ENCODE results near the gene TXLNA.

Gene TXLNA

GRCh38 chr1:32220746-32221580 is 41.5 kb downstream of the TXLNA start:
- Histone ChIP-seq H3K9ac (ENCODE audit: low read length) (peak overlapping the region; percentile 86), H3K27ac (ENCODE audit: low read length) (no peak overlapping the region), H3K27me3 (ENCODE audit: control insufficient read depth, insufficient read depth, low read length) (no peaks in the 10 kb centered on the region), H3K4me1 (ENCODE audit: control insufficient read depth, low read depth, low read length) (no peaks in the 10 kb centered on the region), H3K4me3 (ENCODE audit: low read length) (peak overlapping the region; percentile 88), H3K36me3 (ENCODE audit: control insufficient read depth, low read depth, low read length) (peaks cover 12% of the 10 kb centered on the region), H3K9me3 (ENCODE audit: control insufficient read depth, low read depth, low read length) (no peaks in the 10 kb centered on the region)

GRCh38 chr1:32221581-32221979 is 42.1 kb downstream of the TXLNA start:
- Histone ChIP-seq H3K4me1 (ENCODE audit: control insufficient read depth, low read depth, low read length) (no peaks in the 10 kb centered on the region), H3K9me3 (ENCODE audit: control insufficient read depth, low read depth, low read length) (no peaks in the 10 kb centered on the region), H3K36me3 (ENCODE audit: control insufficient read depth, low read depth, low read length) (peaks cover 16% of the 10 kb centered on the region), H3K27ac (ENCODE audit: low read length) (no peak overlapping the region), H3K9ac (ENCODE audit: low read length) (peak overlapping the region; percentile 86), H3K27me3 (ENCODE audit: control insufficient read depth, insufficient read depth, low read length) (no peaks in the 10 kb centered on the region), H3K4me3 (ENCODE audit: low read length) (peak overlapping the region; percentile 88)

GRCh38 chr1:32221980-32222755 is 42.7 kb downstream of the TXLNA start, which contains the start of the genes EIF3I and TMEM234:
Gene EIF3I, plus strand, starts transcription at chr1:32222407. Its CDS starts 35 bp downstream, at chr1:32222442.
Gene TMEM234, minus strand, starts transcription at chr1:32222353. Its CDS starts 31 bp downstream, at chr1:32222322.
- peak within 1 kb of the TSS; percentile 86 for H3K9ac ChIP-seq (ENCODE audit: low read length)
- peaks cover 16% of the 10 kb centered on the region for H3K36me3 ChIP-seq (ENCODE audit: control insufficient read depth, low read depth, low read length)
- H3K4me1 ChIP-seq (ENCODE audit: control insufficient read depth, low read depth, low read length) = no peaks in the 10 kb centered on the region
- peak within 1 kb of the TSS; percentile 61 for H3K27ac ChIP-seq (ENCODE audit: low read length)
- H3K4me3 ChIP-seq (ENCODE audit: low read length) = peak within 1 kb of the TSS; percentile 88
- no peaks in the 10 kb centered on the region for H3K9me3 ChIP-seq (ENCODE audit: control insufficient read depth, low read depth, low read length)
- H3K27me3 ChIP-seq (ENCODE audit: control insufficient read depth, insufficient read depth, low read length) = no peaks in the 10 kb centered on the region

GRCh38 chr1:32223683-32224082 is 44.2 kb downstream of the TXLNA start:
- Histone ChIP-seq H3K9me3 (ENCODE audit: control insufficient read depth, low read depth, low read length) (no peaks in the 10 kb centered on the region), H3K4me1 (ENCODE audit: control insufficient read depth, low read depth, low read length) (no peaks in the 10 kb centered on the region), H3K27me3 (ENCODE audit: control insufficient read depth, insufficient read depth, low read length) (no peaks in the 10 kb centered on the region), H3K36me3 (ENCODE audit: control insufficient read depth, low read depth, low read length) (peaks cover 31% of the 10 kb centered on the region), H3K9ac (ENCODE audit: low read length) (no peak overlapping the region), H3K27ac (ENCODE audit: low read length) (no peak overlapping the region), H3K4me3 (ENCODE audit: low read length) (no peak overlapping the region)

- Histone ChIP-seq H3K4me3 (ENCODE audit: low read length) (no peak overlapping the region), H3K36me3 (ENCODE audit: control insufficient read depth, low read depth, low read length) (peaks cover 37% of the 10 kb centered on the region), H3K9ac (ENCODE audit: low read length) (no peak overlapping the region), H3K27me3 (ENCODE audit: control insufficient read depth, insufficient read depth, low read length) (no peaks in the 10 kb centered on the region), H3K9me3 (ENCODE audit: control insufficient read depth, low read depth, low read length) (no peaks in the 10 kb centered on the region), H3K4me1 (ENCODE audit: control insufficient read depth, low read depth, low read length) (no peaks in the 10 kb centered on the region), H3K27ac (ENCODE audit: low read length) (no peak overlapping the region)
Observed at GRCh38 chr1:32224285-32224684, 44.8 kb downstream of the TXLNA start.

GRCh38 chr1:32228771-32229170 is 49.3 kb downstream of the TXLNA start:
- Histone ChIP-seq H3K27ac (ENCODE audit: low read length) (no peak overlapping the region), H3K27me3 (ENCODE audit: control insufficient read depth, insufficient read depth, low read length) (no peaks in the 10 kb centered on the region), H3K36me3 (ENCODE audit: control insufficient read depth, low read depth, low read length) (peaks cover 57% of the 10 kb centered on the region), H3K4me1 (ENCODE audit: control insufficient read depth, low read depth, low read length) (no peaks in the 10 kb centered on the region), H3K9ac (ENCODE audit: low read length) (no peak overlapping the region), H3K9me3 (ENCODE audit: control insufficient read depth, low read depth, low read length) (no peaks in the 10 kb centered on the region), H3K4me3 (ENCODE audit: low read length) (no peak overlapping the region)

- Histone ChIP-seq H3K9ac (ENCODE audit: low read length) (no peak overlapping the region), H3K9me3 (ENCODE audit: control insufficient read depth, low read depth, low read length) (no peaks in the 10 kb centered on the region), H3K4me3 (ENCODE audit: low read length) (no peak overlapping the region), H3K27ac (ENCODE audit: low read length) (no peak overlapping the region), H3K36me3 (ENCODE audit: control insufficient read depth, low read depth, low read length) (peaks cover 51% of the 10 kb centered on the region), H3K27me3 (ENCODE audit: control insufficient read depth, insufficient read depth, low read length) (no peaks in the 10 kb centered on the region), H3K4me1 (ENCODE audit: control insufficient read depth, low read depth, low read length) (no peaks in the 10 kb centered on the region)
Observed at GRCh38 chr1:32231843-32232432, 52.5 kb downstream of the TXLNA start.

- no peak overlapping the region for H3K9ac ChIP-seq (ENCODE audit: low read length)
- H3K27ac ChIP-seq (ENCODE audit: low read length) = no peak overlapping the region
- H3K36me3 ChIP-seq (ENCODE audit: control insufficient read depth, low read depth, low read length) = peaks cover 46% of the 10 kb centered on the region
- no peak overlapping the region for H3K4me3 ChIP-seq (ENCODE audit: low read length)
- H3K4me1 ChIP-seq (ENCODE audit: control insufficient read depth, low read depth, low read length) = no peaks in the 10 kb centered on the region
- H3K27me3 ChIP-seq (ENCODE audit: control insufficient read depth, insufficient read depth, low read length) = no peaks in the 10 kb centered on the region
- H3K9me3 ChIP-seq (ENCODE audit: control insufficient read depth, low read depth, low read length) = no peaks in the 10 kb centered on the region
Observed at GRCh38 chr1:32232558-32233304, 53.3 kb downstream of the TXLNA start.

GRCh38 chr1:32234792-32235191 is 55.3 kb downstream of the TXLNA start:
- Histone ChIP-seq H3K4me3 (ENCODE audit: low read length) (no peak overlapping the region), H3K27ac (ENCODE audit: low read length) (no peak overlapping the region), H3K4me1 (ENCODE audit: control insufficient read depth, low read depth, low read length) (peaks cover 6% of the 10 kb centered on the region), H3K36me3 (ENCODE audit: control insufficient read depth, low read depth, low read length) (peaks cover 28% of the 10 kb centered on the region), H3K9ac (ENCODE audit: low read length) (no peak overlapping the region), H3K27me3 (ENCODE audit: control insufficient read depth, insufficient read depth, low read length) (no peaks in the 10 kb centered on the region), H3K9me3 (ENCODE audit: control insufficient read depth, low read depth, low read length) (no peaks in the 10 kb centered on the region)

- Histone ChIP-seq H3K9me3 (ENCODE audit: control insufficient read depth, low read depth, low read length) (no peaks in the 10 kb centered on the region), H3K36me3 (ENCODE audit: control insufficient read depth, low read depth, low read length) (peaks cover 8% of the 10 kb centered on the region), H3K4me1 (ENCODE audit: control insufficient read depth, low read depth, low read length) (peaks cover 9% of the 10 kb centered on the region), H3K9ac (ENCODE audit: low read length) (peak overlapping the region; percentile 88), H3K27me3 (ENCODE audit: control insufficient read depth, insufficient read depth, low read length) (no peaks in the 10 kb centered on the region), H3K27ac (ENCODE audit: low read length) (no peak overlapping the region), H3K4me3 (ENCODE audit: low read length) (peak overlapping the region; percentile 86)
Observed at GRCh38 chr1:32239337-32239736, 59.9 kb downstream of the TXLNA start.

GRCh38 chr1:32239790-32240139 is 60.3 kb downstream of the TXLNA start:
- Histone ChIP-seq H3K9me3 (ENCODE audit: control insufficient read depth, low read depth, low read length) (no peaks in the 10 kb centered on the region), H3K36me3 (ENCODE audit: control insufficient read depth, low read depth, low read length) (peaks cover 4% of the 10 kb centered on the region), H3K4me3 (ENCODE audit: low read length) (peak overlapping the region; percentile 86), H3K27me3 (ENCODE audit: control insufficient read depth, insufficient read depth, low read length) (no peaks in the 10 kb centered on the region), H3K4me1 (ENCODE audit: control insufficient read depth, low read depth, low read length) (peaks cover 9% of the 10 kb centered on the region), H3K27ac (ENCODE audit: low read length) (peak overlapping the region; percentile 77), H3K9ac (ENCODE audit: low read length) (peak overlapping the region; percentile 88)
